SW 1271 (cell line): ENCODE measurements around the gene VENTX.

Source experiments
- DNase-seq, 2 experiments: peaks; one replicate each; lab custom pipeline; 2025; lab: John Stamatoyannopoulos, UW

Gene VENTX

GRCh38 chr10:133201948-133202725 is 35.5 kb upstream of the VENTX start:
- no peak for DNase-seq

GRCh38 chr10:133202778-133203651 is 34.6 kb upstream of the VENTX start:
- DNase-seq, result no peak

DNA sequence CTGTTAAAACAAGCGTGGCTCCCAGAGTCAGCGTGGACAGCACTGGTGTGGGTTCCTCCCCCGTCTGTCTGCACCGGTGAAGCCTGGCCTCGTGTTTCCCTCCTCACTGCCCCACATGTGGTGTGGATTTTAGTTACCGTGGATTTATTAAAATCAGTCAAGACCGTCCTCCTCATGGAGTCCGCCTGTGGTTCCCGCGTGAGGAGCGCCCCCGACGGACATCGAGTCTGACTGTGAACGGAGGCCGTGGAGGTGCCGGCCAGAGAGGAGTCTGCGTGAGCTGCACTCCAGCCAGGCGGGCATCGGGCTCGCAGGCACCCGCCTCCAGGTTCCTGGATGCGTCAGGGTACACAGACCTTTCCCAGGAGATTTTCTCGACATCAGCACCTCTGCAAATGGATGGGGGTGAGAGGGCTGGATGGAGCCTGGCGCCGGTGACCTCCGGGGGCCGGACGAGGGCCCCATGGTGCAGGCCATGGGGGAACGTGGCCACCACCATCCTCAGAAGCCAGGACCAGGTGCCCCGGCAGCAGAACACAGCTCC is 33.9 kb upstream of the VENTX start:
- no peak for DNase-seq

GRCh38 chr10:133204226-133205015 is 33.2 kb upstream of the VENTX start:
- no peak for DNase-seq

DNA sequence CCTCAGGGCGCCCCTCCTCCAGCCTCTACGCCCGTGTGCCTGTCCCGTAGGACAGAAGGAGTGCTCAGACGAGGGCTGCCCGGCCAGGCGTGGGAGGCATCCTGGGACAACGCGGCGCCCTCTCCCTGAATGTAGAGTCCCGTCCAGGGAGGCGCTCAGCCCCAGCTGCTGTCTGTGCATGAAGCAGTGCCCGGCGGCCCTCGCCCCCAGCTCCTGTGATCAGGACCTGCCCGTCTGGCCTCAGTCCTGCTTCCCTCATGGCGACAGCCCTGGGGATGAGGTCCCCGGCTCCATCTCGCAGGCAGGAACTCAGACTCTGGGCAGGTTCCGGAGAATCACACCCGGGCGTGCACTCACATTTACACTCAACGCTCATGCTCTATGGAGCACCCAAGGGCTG is 32.5 kb upstream of the VENTX start:
- DNase-seq, result no peak

DNA sequence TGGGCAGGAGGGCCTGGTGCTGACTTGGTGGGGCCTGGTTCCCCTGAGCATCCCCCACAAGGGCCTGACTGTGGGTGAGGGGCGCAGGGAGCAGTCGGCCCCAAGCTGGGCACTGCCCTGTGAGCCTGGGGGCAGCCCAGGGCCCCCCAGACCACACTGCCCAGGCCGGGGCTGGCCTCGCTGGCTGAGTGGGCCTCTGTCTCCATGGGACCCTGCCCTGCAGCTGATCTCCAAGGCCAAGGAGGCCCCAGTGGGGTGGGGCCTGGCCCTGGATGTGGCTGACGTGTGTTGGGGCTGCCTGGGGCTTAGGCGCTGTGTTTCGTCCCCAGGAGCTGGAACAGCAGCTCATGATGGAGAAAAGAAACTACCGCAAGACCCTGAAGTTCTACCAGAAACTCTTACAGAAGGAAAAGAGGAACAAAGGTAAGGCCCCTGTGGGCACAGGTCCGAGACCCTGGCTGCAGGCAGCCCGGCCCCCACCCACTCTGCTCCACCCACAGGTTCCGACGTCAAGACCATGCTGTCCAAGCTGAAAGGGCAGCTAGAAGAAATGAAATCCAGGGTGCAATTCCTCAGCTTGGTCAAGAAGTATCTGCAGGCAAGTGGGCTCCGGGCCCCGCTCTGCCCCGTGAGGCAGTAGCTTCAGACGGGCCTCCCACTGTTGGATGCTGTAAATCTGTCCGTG is 31.2 kb upstream of the VENTX start:
- no peak for DNase-seq

GRCh38 chr10:133207041-133207600 is 30.5 kb upstream of the VENTX start:
- no peak for DNase-seq

GRCh38 chr10:133207627-133208026 is 30.0 kb upstream of the VENTX start:
- DNase-seq, result no peak

DNA sequence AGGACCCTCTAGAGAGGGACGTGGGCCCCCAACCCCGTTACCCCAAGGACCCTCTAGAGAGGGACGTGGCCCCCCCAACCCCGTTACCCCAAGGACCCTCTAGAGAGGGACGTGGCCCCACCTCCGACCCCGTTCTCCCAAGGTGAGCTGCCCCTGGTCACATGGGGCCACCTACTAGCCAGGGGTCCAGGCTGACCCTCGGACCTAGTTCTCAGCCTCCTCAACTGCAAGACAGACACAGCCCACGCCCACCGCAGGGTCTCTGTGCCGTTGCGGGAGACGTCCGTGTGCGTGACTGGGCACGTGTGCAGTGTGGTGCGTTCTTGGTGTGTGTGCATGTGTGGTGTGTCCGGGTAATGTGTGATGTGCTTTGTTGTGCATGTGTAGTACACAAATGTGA is 29.2 kb upstream of the VENTX start:
- no peak for DNase-seq

DNA sequence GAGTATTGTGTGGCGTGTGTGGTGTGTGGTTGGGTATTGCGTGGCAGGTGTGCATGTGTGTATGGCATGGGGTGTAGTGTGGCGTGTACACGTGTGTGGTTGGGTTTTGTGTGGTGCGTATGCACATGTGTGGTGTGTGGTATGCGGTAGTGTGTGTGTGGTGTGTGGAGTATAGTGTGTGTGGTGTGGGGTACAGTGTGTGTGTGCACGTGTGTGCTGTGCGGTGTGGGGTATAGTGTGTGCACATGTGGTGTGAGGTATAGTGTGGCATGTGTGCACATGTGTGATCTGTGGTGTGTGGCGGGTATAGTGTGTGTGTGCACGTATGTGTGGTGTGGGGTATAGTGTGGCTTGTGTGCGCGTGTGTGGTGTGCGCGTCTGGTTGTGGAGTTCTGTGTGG is 28.5 kb upstream of the VENTX start:
- DNase-seq, result no peak

DNA sequence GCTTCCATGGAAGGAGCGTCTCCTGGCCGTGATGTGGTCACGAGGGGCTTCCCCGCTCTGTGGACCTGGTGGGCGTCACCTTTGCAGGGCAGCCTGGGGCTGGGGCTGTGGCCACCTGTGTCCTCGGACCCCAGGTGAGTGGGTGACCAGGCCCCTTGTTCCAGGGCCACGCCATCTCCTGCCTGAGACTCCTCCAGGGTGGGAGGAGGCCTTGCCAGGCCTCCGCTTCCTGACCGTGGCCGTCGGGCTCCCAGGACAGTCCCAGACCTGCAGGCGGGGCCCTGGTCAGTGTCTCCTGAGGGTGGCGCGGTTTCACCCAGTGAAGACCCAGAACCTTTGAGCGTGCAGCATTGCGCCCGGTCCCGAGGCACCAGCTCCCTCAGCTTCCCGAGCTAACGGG is 28.0 kb upstream of the VENTX start:
- no peak for DNase-seq

GRCh38 chr10:133210398-133211140 is 27.1 kb upstream of the VENTX start:
- no peak for DNase-seq

DNA sequence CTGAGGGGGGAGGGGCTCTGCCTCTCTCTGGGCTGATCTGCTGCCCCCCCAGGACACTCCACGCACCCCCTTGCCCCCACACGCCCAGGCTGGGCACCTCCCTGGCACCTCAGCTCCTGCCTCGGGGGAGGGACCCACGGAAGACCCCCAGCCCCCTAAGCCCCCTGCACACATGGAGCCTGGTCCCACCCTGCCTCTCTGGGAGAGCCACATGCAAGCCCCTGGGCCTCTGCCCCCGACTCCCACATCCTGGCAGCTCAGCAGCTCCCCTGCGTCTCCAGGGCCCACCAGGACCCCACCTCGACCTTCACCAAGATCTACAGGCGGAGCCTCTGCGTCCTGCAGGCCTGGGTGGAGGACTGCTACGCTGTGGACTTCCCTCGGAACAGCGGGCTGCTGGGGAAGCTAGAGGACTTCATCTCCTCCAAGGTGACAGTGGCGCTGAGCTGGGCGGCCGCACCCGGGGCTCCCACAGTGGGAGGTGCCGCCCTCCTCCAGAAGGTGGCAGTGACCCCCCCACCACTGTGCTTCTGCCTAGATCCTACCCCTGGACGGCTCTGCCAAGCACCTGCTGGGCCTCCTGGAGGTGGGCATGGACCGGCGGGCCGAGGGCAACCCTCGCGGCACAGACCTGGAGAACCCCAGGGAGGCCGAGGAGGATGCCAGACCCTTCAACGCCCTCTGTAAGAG is 26.4 kb upstream of the VENTX start:
- no peak for DNase-seq

DNA sequence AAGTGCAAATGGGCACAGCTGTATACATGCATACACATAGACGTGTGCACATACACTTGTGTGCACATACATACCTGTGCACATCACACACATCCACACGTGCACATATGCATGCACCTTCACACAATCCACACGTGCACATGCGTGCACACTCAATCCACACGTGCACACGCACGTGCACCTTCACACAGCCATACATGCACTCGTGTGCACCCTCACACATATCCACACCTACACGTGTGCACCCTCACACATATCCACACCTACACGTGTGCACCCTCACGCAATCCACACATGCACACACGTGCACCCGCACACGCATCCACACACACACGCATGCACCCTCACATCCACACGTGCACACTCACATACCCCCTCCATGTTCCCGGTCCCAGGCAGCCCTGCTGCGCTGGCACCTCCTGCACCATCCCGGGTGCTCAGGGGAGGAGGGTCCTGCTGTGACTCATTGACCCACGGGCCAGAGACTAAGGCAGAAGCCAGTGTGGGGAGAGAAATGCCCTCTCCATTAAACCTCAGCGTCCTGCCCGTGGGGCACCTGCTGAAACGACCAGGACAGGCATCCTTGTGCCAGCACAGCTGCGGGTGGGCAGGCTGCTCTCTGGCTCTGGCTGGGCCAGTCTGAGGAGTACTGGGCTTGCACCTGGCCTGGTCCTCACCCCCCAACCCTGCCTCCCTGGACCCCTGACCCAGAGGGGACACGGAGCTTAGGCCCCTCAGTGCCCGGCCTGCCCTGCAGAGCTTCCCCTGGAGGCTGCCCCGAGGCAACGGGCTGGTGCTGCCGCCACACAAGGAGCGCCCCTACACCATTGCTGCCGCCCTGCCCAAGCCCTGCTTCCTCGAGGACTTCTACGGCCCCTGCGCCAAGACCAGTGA is 25.4 kb upstream of the VENTX start:
- DNase-seq, result no peak

DNA sequence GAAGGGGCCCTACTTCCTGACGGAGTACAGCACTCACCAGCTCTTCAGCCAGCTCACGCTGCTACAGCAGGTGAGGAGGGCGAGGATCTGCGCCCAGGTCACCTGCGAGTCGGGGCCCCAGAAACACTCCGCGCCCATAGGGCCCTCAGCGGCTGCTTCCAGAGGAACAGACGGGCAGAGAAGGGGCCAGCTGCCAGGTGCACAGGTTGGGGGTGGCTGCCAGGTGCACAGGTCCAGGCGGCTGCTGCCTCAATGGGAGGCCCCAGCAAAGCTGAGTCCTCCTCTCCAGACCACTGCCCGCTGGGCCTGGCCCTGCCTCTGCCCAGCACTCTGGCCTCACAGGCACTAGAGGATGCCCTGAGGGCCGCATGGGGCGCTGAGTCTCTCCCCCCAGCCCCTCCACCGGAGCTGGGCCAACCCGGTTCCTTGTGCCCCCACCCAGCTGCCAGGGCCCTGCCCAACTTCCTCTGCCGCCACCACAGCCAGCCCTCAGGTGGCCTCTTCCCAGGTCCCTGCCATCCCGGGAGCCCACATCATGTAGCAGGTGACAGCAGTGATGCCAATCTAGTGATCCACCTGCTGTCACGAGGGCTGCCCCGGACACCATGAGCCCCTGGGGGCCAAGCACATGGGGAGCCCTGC is 24.7 kb upstream of the VENTX start:
- DNase-seq, result no peak

GRCh38 chr10:133213641-133214467 is 23.8 kb upstream of the VENTX start:
- DNase-seq, result no peak
